NCI-H2171 treated with DMSO at 0.1 percent for 48 hours (cell line): Measurements from ENCODE around the gene TAF1B.

Experiments used
- DNase-seq: peaks from one replicate; lab custom pipeline; 2025; lab: John Stamatoyannopoulos, UW

TAF1B gene

GRCh38 chr2:9941996-9942390 lies 98.7 kb downstream of the TAF1B start:
- DNase-seq, result no peak

- no peak for DNase-seq
These were observed 101.1 kb downstream of the TAF1B start for GRCh38 chr2:9944330-9944758.

- no peak for DNase-seq
These were observed 102.3 kb downstream of the TAF1B start for GRCh38 chr2:9945596-9945995.

DNA sequence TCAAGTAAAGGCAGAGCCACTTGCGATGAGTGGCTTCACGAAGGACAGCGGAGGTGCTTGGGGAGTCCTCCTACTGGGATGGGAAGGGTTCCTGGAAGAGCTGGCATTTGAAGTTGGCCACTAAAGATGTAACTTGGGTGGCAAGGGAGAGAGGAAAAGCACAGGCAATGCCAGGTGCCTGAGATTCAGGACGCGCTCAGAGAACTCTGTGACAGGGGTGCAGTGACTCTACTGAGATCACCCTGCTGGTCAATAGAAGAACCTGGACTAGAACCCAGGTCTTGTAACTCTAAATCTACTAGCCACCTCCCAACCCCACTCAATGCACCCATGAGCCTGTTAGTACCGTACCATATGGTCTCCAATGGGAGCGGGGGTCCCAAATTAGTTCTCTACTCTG lies 102.8 kb downstream of the TAF1B start:
- DNase-seq, result no peak

- DNase-seq, result no peak
These were observed 103.5 kb downstream of the TAF1B start for GRCh38 chr2:9946818-9947217.

- no peak for DNase-seq
These were observed 105.4 kb downstream of the TAF1B start for GRCh38 chr2:9948721-9949120.

- no peak for DNase-seq
These were observed 106.1 kb downstream of the TAF1B start for GRCh38 chr2:9949239-9949991.

GRCh38 chr2:9949992-9950520 lies 106.8 kb downstream of the TAF1B start:
- no peak for DNase-seq

GRCh38 chr2:9950521-9951271 lies 107.4 kb downstream of the TAF1B start:
- peak; percentile 57 for DNase-seq

DNA sequence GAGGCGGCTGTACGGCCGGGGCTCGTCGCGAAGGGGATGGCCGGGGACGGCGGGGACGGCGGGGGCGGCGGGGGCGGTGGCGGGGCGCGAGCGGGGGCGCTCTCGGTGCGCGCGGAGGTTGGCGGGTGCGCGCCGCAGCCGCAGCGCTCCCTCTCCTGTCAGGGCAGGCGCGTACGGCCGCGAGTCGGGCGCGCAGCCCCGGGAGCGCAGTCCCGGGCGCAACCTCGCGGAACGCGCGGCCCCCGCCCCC lies 107.9 kb downstream of the TAF1B start:
- DNase-seq, result no peak

DNA sequence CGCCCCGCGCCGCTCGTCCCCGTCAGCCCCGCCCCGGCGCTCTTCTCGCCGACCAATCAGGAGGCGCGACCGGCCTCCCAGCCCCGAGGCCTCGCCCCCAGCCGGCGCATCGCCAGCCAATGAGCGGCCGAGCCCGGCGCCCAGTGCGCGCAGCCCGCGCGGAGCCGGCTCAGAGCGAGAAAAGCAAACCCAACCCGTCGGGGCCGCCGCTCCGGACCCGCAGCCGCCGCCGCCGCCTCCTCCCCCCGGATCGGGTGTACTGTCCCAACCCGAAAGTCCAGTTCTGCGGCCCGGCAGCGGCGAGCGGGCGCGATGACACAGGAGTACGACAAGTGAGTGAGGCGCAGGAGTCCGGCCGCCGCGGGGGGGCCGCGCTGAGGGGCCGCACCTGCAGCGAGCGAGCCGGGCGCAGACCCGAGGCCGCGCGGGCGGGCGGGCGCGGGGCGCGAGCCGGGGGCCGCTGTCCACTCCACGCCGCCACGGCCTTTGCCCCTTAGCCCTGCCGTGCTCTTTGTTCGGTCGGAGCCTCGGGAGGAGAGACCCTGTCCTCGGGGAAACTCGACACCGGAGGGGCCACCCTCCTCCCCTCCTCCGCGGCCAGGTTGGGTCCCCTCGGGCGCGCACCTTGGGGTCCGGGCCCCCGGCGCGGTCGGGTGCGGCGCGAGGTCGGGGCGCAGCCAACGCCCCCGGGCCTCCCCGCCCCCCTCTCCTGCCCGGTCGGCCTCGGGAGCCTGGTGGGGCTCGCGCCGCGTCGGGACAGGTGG lies 108.4 kb downstream of the TAF1B start, which contains the start of gene GRHL1:
TSS of gene GRHL1 (plus strand) at position 172 of the 764 bp plus-strand sequence. CDS start at position 313, 141 bp downstream.
- DNase-seq, result peak; percentile 91

- DNase-seq, result no peak
These were observed 109.0 kb downstream of the TAF1B start for GRCh38 chr2:9952286-9952737.

GRCh38 chr2:9952856-9953503 lies 109.7 kb downstream of the TAF1B start:
- DNase-seq, result no peak

GRCh38 chr2:9954136-9954535 lies 110.9 kb downstream of the TAF1B start:
- DNase-seq, result no peak

- no peak for DNase-seq
These were observed 114.8 kb downstream of the TAF1B start for GRCh38 chr2:9958057-9958456.

DNA sequence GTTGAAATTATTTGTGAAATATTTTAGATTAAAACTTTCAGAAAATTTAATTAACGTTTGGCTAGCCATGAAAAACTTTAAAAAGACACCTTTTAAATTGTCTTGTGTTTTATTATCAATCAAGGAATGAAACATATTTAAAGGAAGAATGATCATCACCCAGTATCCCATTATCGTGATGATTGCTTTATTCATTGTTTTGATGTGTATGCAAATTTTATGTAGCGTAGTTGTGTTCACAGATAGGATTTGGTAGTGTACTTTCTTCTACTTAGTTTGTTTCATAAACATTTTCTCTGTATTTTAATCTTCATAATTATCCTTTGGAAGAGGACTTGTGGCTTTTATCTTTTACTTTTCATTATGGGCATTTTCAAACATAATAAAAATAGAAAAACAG lies 116.0 kb downstream of the TAF1B start:
- DNase-seq, result no peak

- DNase-seq, result no peak
These were observed 117.7 kb downstream of the TAF1B start for GRCh38 chr2:9961013-9961412.

- DNase-seq, result no peak
These were observed 121.2 kb downstream of the TAF1B start for GRCh38 chr2:9964334-9964980.

DNA sequence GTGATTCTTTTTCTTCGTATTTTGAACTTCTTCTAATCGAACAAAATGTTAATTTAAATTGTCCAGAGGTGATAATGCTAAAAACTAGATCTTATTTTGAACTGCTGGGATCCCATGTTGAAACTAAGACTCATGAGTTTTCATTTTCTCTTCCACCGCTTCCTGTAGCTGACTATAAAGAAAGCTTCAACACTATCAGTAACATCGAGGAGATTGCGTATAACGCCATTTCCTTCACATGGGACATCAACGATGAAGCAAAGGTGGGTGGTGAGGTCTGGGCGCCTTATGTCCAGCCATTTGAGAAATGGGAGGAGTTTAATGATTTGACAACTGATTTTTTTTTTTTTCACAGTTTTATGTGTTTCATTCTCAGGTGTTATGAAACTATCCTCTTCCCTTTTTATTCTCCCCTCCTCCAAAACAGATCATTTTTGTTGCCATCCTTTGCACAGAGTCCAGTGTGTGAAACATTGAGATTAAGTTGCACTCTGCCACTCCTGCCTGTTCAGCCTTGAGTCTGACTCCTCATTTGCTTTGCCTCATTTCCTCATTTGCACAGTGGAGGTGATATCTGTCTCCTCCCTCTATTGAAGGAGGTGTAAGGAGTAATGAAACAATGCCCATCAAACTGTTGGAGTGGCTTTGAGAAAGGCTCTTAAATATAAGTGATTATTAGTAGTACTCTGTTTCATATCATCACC lies 122.0 kb downstream of the TAF1B start:
- DNase-seq, result no peak

- DNase-seq, result no peak
These were observed 123.3 kb downstream of the TAF1B start for GRCh38 chr2:9966491-9967022.
